Spinal cord (tissue), 10 donors: ENCODE data around the gene TTYH2. TPM values are rescaled to one million over a fixed set of nuclear protein-coding genes. Genes with fewer than 3 reads are reported as not detected.

ENCODE experiments used
- DNase-seq, 6 donors: peaks; one replicate each; pipeline versions ENCODE4 v3.0.0 to v3.0.0-alpha.2; 2013 to 2015; ENCODE audit warnings: low spot score in 6 of 6, low read depth in 4 of 6
- H3K27ac ChIP-seq: one replicate; pipeline ENCODE4 v1.5.1; 2013; ENCODE audit warnings: low read depth, low read length, control low read depth
- H3K27me3 ChIP-seq: one replicate; pipeline ENCODE4 v1.6.1; 2013; ENCODE audit warnings: low read length; ENCODE audit not compliant: control insufficient read depth, insufficient read depth
- H3K36me3 ChIP-seq: one replicate; pipeline ENCODE4 v1.6.1; 2013; ENCODE audit warnings: low read length; ENCODE audit not compliant: control insufficient read depth, insufficient read depth
- H3K4me1 ChIP-seq: one replicate; pipeline ENCODE4 v1.6.1; 2013; ENCODE audit warnings: low read length; ENCODE audit not compliant: control insufficient read depth, insufficient read depth
- H3K4me3 ChIP-seq: one replicate; pipeline ENCODE4 v1.5.1; 2013; ENCODE audit warnings: low read depth, low read length, control low read depth
- H3K9me3 ChIP-seq: one replicate; pipeline ENCODE4 v1.6.1; 2013; ENCODE audit warnings: low read length; ENCODE audit not compliant: control insufficient read depth, insufficient read depth
- WGBS: methylation state at CpG from one replicate; pipeline ENCODE4 v1.1.5; 2013; ENCODE audit warnings: missing lambda C conversion rate; ENCODE audit not compliant: insufficient coverage; 5-methylcytosine and 5-hydroxymethylcytosine counted together
- polyA plus RNA-seq, 2 donors: library from polyadenylated mRNA; unstranded; fragments of 120-200 nt; gene quantifications; one replicate each; pipeline ENCODE4 v1.2.1, GENCODE V29; 2013; ENCODE audit not compliant: insufficient read length in 2 of 2
- total RNA-seq, 2 donors: library from RNA; depleted of rRNA in 1 of 2; stranded (reverse); fragments of 120-200 nt in 1 of 2; fragments of >200 nt in 1 of 2; gene quantifications; one replicate each; pipeline versions ENCODE4 v1.2.3 to v1.2.4, GENCODE V29; 2013 to 2014
- donor health status: healthy.

TTYH2 gene
- total and polyA plus RNA-seq, 4 donors, result 25.0 to 66.4 (median 43.4) TPM

DNA sequence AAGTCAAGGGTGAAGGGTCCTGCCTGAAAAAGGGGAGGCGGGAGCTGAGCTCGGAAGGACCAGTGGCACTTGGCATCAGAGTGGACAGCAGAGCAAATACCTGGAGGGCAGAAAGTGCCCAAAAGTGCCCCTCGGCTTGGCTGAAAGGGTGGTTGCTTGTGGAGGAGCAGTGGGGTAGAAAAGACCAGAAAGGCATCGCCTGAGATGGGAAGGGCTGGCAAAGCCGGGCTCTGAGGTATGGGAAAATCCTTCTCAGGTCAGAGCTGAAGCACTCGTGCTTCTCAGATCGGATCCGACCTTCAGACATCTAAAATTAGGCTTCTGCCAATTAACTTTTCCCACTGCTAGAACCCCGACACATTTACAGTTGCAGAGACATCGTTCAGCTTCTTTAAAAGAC is 11.4 kb upstream of the TTYH2 start:
- Histone ChIP-seq H3K27me3 (peaks cover 2% of the 10 kb centered on the region), H3K36me3 (peaks cover 17% of the 10 kb centered on the region), H3K9me3 (no peaks in the 10 kb centered on the region), H3K4me3 (no peak overlapping the region), H3K27ac (no peak overlapping the region), H3K4me1 (peaks cover 63% of the 10 kb centered on the region)
- no peak for DNase-seq
- WGBS, result 90% methylated on average over 7 of the region's 10 CpGs

GRCh38 chr17:74202938-74203337 is 10.4 kb upstream of the TTYH2 start:
- Histone ChIP-seq H3K4me3 (peak overlapping the region; percentile 93), H3K36me3 (peaks cover 26% of the 10 kb centered on the region), H3K4me1 (peaks cover 64% of the 10 kb centered on the region), H3K9me3 (no peaks in the 10 kb centered on the region), H3K27me3 (peaks cover 2% of the 10 kb centered on the region), H3K27ac (no peak overlapping the region)
- no peak for DNase-seq
- 20% methylated on average over 14 of the region's 15 CpGs for WGBS

GRCh38 chr17:74203439-74204240 is 9.7 kb upstream of the TTYH2 start, which contains the start of gene RPL38:
Gene RPL38, plus strand, starts transcription at chr17:74203678. Its CDS starts 278 bp downstream, at chr17:74203956.
- H3K27me3 ChIP-seq, result peaks cover 2% of the 10 kb centered on the region
- peak within 1 kb of the TSS; percentile 86 for H3K27ac ChIP-seq
- H3K4me3 ChIP-seq, result peak within 1 kb of the TSS; percentile 93
- peak; percentile 98 to 100 (median 100) for DNase-seq
- H3K4me1 ChIP-seq, result peaks cover 64% of the 10 kb centered on the region
- under 1% methylated on average over 50 of the region's 53 CpGs for WGBS
- H3K36me3 ChIP-seq, result peaks cover 34% of the 10 kb centered on the region
- no peaks in the 10 kb centered on the region for H3K9me3 ChIP-seq

- 94% methylated on average over 4 of the region's 14 CpGs for WGBS
- DNase-seq, result no peak
- Histone ChIP-seq H3K4me1 (peaks cover 59% of the 10 kb centered on the region), H3K4me3 (peak overlapping the region; percentile 93), H3K27me3 (peaks cover 2% of the 10 kb centered on the region), H3K36me3 (peaks cover 36% of the 10 kb centered on the region), H3K27ac (peak overlapping the region; percentile 86), H3K9me3 (no peaks in the 10 kb centered on the region)
These were observed 8.9 kb upstream of the TTYH2 start for GRCh38 chr17:74204474-74204873.

DNA sequence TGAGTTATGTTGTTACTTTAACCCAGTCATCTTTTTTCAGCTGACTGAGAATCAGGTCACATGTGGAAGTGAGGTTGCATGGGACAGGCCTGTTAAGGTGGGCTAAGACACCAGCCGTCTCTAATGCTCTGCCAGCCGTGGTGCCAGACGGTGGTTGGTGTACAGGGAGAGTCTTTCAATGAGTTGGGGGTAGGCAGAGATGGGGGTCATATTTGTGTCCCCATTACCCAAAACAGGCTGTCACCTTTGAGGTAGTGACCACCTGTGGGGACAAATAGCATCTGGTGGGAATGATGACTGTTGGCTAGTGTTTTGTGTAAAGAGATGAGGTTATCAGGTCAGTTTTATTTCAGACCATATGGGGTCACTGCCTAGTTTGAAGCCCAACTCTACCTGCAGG is 8.1 kb upstream of the TTYH2 start:
- H3K4me3 ChIP-seq, result no peak overlapping the region
- peaks cover 2% of the 10 kb centered on the region for H3K27me3 ChIP-seq
- H3K27ac ChIP-seq, result no peak overlapping the region
- H3K4me1 ChIP-seq, result peaks cover 57% of the 10 kb centered on the region
- H3K36me3 ChIP-seq, result peaks cover 42% of the 10 kb centered on the region
- WGBS, result 91% methylated on average over 3 of the region's 3 CpGs
- DNase-seq, result no peak
- H3K9me3 ChIP-seq, result no peaks in the 10 kb centered on the region

GRCh38 chr17:74206332-74206818 is 7.0 kb upstream of the TTYH2 start:
- H3K27me3 ChIP-seq, result no peaks in the 10 kb centered on the region
- peaks cover 57% of the 10 kb centered on the region for H3K4me1 ChIP-seq
- peaks cover 53% of the 10 kb centered on the region for H3K36me3 ChIP-seq
- no peaks in the 10 kb centered on the region for H3K9me3 ChIP-seq
- DNase-seq, result no peak
- no peak overlapping the region for H3K27ac ChIP-seq
- 62% methylated on average over 3 of the region's 5 CpGs for WGBS
- H3K4me3 ChIP-seq, result no peak overlapping the region

- Histone ChIP-seq H3K27ac (peak overlapping the region; percentile 95), H3K9me3 (no peaks in the 10 kb centered on the region), H3K4me3 (peak overlapping the region; percentile 76), H3K4me1 (peaks cover 69% of the 10 kb centered on the region), H3K36me3 (peaks cover 64% of the 10 kb centered on the region), H3K27me3 (peaks cover 8% of the 10 kb centered on the region)
- peak in 4 of 6 donors; percentile 73 to 90 (median 79) for DNase-seq
- 27% methylated on average over 15 of the region's 18 CpGs for WGBS
These were observed 2.9 kb upstream of the TTYH2 start for GRCh38 chr17:74210191-74211140.

GRCh38 chr17:74211141-74211911 is 2.0 kb upstream of the TTYH2 start:
- Histone ChIP-seq H3K4me1 (peaks cover 69% of the 10 kb centered on the region), H3K9me3 (no peaks in the 10 kb centered on the region), H3K27ac (peak overlapping the region; percentile 95), H3K27me3 (peaks cover 8% of the 10 kb centered on the region), H3K36me3 (peaks cover 58% of the 10 kb centered on the region), H3K4me3 (peak overlapping the region; percentile 76)
- WGBS, result 28% methylated on average over 14 of the region's 14 CpGs
- DNase-seq, result peak in 1 of 6 donors; percentile 30

- WGBS, result 48% methylated on average over 8 of the region's 8 CpGs
- H3K4me1 ChIP-seq, result peaks cover 72% of the 10 kb centered on the region
- peaks cover 8% of the 10 kb centered on the region for H3K27me3 ChIP-seq
- peaks cover 56% of the 10 kb centered on the region for H3K36me3 ChIP-seq
- no peaks in the 10 kb centered on the region for H3K9me3 ChIP-seq
- peak overlapping the region; percentile 95 for H3K27ac ChIP-seq
- no peak for DNase-seq
- peak overlapping the region; percentile 76 for H3K4me3 ChIP-seq
These were observed 1.5 kb upstream of the TTYH2 start for GRCh38 chr17:74211912-74212208.
